GM12864 (cell line): ENCODE data around the gene ACSL6.

Experiments
- DNase-seq: peaks from one replicate; pipeline ENCODE4 v3.0.0-alpha.2; 2011; ENCODE audit warnings: low read depth
- H3K4me3 ChIP-seq: 2 replicates; pipeline ENCODE4 v1.5.1; 2011; ENCODE audit warnings: mild to moderate bottlenecking, low read depth, low read length, control low read depth
- TF ChIP-seq, protein P1 (sequence below): IDR thresholded peaks from 2 replicates; pipeline ENCODE4 v1.5.1; 2011; ENCODE audit warnings: low read depth, mild to moderate bottlenecking, moderate library complexity, low read length, control low read depth, inconsistent platforms; ENCODE audit errors: missing control alignments

The ACSL6 gene

DNA sequence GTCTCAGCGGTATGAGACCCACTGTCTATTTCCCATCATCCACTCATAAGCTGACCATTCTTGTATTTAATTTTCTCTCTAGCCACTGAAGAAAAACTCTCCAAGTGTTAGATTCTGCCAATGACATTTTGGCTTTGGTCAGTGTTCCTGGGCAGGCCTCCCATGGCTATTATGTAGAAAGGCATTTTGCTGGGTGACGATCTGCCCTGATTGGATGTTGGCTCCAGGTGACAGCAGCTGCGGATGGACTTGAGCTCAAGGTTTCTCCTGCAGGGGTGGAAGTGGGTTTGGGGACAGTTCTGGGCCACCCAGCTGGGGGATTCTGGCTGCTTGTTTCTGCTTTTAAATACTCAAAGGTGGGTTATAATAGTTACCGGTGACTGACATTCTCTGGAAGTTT is 31.6 kb downstream of the ACSL6 start:
- no peak overlapping the region for H3K4me3 ChIP-seq
- no peak for DNase-seq
- TF ChIP-seq, protein P1, sequence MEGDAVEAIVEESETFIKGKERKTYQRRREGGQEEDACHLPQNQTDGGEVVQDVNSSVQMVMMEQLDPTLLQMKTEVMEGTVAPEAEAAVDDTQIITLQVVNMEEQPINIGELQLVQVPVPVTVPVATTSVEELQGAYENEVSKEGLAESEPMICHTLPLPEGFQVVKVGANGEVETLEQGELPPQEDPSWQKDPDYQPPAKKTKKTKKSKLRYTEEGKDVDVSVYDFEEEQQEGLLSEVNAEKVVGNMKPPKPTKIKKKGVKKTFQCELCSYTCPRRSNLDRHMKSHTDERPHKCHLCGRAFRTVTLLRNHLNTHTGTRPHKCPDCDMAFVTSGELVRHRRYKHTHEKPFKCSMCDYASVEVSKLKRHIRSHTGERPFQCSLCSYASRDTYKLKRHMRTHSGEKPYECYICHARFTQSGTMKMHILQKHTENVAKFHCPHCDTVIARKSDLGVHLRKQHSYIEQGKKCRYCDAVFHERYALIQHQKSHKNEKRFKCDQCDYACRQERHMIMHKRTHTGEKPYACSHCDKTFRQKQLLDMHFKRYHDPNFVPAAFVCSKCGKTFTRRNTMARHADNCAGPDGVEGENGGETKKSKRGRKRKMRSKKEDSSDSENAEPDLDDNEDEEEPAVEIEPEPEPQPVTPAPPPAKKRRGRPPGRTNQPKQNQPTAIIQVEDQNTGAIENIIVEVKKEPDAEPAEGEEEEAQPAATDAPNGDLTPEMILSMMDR, result no peak

DNA sequence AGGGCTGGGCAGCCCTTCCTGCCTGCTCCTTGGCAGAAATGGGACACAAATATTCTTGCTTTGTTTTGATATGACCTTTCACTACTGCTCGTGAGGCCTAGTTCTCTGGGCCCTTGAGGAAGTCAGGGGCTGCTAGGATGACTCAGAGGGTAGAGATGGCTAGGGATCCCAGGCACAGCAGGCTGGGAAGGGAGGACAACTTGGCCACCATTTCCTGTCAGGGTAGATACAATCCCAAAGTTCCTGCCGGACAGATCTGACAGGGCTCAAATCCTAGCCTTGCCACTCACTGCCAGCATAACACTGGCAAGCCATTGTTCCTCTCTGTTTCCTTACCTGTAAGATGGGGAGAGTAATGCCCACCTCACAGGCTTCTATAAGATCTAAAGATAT is 34.2 kb downstream of the ACSL6 start:
- no peak for DNase-seq

DNA sequence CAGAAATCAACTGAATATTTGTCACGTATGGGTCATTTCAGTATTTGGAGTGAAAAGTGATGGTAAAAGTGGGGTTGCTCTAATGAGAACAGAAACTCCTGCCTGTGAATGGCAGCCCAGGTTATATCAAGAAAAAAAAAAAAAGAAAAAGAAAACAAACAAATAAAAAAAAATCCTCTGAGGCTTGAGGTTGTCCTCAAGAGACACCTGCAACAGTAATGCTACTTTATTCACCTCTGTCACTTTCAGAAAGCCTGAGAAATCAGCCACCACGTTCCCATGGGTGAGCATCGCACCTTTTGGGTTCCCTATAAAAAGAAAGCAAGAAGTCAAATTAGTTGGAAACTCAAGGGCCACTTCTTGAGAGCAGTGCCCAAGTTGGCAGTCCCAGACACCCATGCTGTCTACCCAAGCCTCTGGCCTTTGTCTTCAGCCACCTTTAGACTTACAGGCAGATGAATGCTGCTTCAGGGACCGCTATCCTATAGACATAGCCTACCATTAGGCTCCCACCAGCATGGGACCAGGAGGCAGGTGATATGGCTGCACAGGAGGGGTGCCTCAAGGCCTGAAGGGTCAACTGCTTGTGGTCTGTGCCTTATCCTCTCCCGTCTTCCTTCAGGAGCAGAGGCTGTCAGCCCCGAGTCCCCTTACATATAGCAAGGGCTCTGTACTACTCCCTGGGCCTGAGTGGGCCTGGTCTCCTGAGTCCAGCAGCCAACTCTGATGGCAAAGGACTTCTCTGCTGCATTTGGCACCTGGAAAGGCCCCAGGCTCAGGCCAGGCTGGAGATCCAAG is 34.8 kb downstream of the ACSL6 start:
- H3K4me3 ChIP-seq, result no peak overlapping the region
- no peak for DNase-seq
- TF ChIP-seq, protein P1, result no peak

More for the DNA sequence above, 34.2 kb downstream of the ACSL6 start:
- TF ChIP-seq, protein P1, result no peak
- no peak overlapping the region for H3K4me3 ChIP-seq

DNA sequence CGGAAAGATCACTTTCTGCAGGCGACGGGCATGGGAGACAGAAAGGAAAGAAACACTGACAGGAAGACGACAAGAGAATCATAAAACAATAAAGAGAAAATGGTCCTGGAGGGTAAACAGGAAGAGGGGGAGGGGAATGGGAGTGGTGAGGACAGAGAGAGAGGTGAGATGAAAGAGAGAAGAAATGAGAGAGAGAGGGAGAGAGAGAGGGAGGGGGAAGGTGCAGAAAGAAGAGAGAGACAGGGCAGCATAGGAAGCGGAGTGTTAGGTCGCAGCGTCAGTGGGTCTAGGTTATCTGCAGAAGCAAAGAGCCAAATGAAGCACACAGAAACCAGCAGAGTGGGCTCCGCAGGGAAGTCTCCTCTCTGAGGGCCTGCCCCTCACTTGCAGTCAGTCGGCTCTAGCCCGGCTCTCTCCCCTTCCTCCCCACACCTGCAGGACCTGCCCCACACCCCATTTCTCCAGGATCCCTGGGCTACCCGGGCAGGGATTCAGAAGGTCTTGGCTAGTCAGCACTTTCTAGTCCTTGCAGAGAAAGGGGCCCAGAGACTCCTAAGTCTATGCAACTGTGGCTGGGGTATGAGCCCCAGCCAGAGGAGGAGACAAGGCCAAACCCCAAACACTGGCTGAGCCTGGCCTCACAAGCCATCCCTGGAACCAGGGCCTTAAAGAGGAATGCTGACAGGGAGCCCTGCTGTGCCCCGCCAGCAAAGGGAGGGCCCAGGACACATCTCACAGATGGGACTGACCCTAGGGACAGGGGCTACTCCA is 36.3 kb downstream of the ACSL6 start:
- TF ChIP-seq, protein P1, result no peak
- DNase-seq, result no peak
- no peak overlapping the region for H3K4me3 ChIP-seq

DNA sequence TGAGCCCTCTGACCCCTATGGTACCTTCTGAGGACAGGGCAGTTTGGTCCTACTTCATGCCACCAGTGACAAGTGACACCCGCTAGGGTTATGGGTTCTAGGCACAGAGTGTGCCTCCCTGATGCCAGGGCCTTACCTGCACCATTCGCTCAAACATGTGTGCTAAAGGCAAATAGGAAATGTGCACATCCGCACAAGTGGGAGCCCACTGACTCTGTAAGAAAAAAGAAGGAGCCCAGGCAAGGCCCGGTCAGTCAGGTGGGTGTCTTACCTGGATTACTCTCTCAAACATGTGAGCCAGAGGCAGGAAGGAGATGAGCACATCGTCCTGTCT is 36.9 kb downstream of the ACSL6 start:
- DNase-seq, result no peak
- TF ChIP-seq, protein P1, result no peak
- H3K4me3 ChIP-seq, result no peak overlapping the region

DNA sequence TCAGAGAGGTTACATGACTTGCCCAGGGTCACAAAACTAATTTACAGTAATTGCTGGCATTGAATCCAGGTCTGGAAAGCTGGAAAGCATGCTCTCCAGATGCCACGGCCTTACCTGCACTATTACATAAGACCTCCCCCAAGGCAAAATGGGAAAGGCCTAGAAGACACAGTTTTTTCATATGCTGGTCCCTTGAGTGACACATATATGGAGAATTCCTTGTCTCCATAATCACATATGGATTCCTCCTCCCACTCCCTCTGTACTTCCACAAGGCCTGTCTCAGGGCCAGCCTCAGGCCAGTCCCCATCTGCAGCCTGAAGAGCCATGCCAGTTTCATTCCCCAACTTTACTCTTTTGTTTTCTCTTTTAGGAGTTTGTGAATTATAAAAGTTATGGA is 37.4 kb downstream of the ACSL6 start:
- DNase-seq, result no peak
- H3K4me3 ChIP-seq, result no peak overlapping the region
- TF ChIP-seq, protein P1, result no peak
